NCI-H748 treated with DMSO at 0.1 percent for 48 hours (cell line): ENCODE measurements around the gene TMEM170A.
"Not testable (repeated sequence)": the region's sequence is repeated elsewhere in the genome, so short reads cannot be mapped to it uniquely, and the experiment has no call there.

Source experiments
- DNase-seq: peaks from one replicate; lab custom pipeline; 2025; lab: John Stamatoyannopoulos, UW

TMEM170A gene

GRCh38 chr16:75452464-75453190 is 11.9 kb downstream of the TMEM170A start:
- DNase-seq, result no peak

GRCh38 chr16:75446416-75446815 is 18.1 kb downstream of the TMEM170A start:
- DNase-seq, result no peak

- no peak for DNase-seq
Measured at GRCh38 chr16:75445298-75445697, 19.2 kb downstream of the TMEM170A start.

- DNase-seq, result no peak
Measured at GRCh38 chr16:75443298-75443697, 21.2 kb downstream of the TMEM170A start.

GRCh38 chr16:75433732-75434413 is 30.6 kb downstream of the TMEM170A start:
- DNase-seq, result peak; percentile 67

GRCh38 chr16:75432828-75433731 is 31.4 kb downstream of the TMEM170A start, which contains the start of gene CFDP1:
TSS of gene CFDP1 (minus strand) at chr16:75433503. CDS start at chr16:75433352, 151 bp downstream.
- DNase-seq, result peak; percentile 73

GRCh38 chr16:75429621-75430403 is 34.7 kb downstream of the TMEM170A start:
- DNase-seq, result no peak

GRCh38 chr16:75426524-75426923 is 38.0 kb downstream of the TMEM170A start:
- not testable (repeated sequence) for DNase-seq

- not testable (repeated sequence) for DNase-seq
Measured at GRCh38 chr16:75424105-75424762, 40.3 kb downstream of the TMEM170A start.

GRCh38 chr16:75423723-75424104 is 40.8 kb downstream of the TMEM170A start:
- no peak for DNase-seq

GRCh38 chr16:75421820-75422126 is 42.7 kb downstream of the TMEM170A start:
- no peak for DNase-seq

- DNase-seq, result no peak
Measured at GRCh38 chr16:75420987-75421819, 43.3 kb downstream of the TMEM170A start.

GRCh38 chr16:75416904-75417565 is 47.5 kb downstream of the TMEM170A start:
- DNase-seq, result no peak

GRCh38 chr16:75415169-75415905 is 49.2 kb downstream of the TMEM170A start:
- no peak for DNase-seq

- DNase-seq, result no peak
Measured at GRCh38 chr16:75413951-75414350, 50.5 kb downstream of the TMEM170A start.

GRCh38 chr16:75406943-75407342 is 57.5 kb downstream of the TMEM170A start:
- no peak for DNase-seq

- peak; percentile 10 for DNase-seq
Measured at GRCh38 chr16:75402821-75403475, 61.5 kb downstream of the TMEM170A start.

- DNase-seq, result no peak
Measured at GRCh38 chr16:75402159-75402820, 62.2 kb downstream of the TMEM170A start.
